Measurements from ENCODE around the gene FAM90A1.
"Not testable (repeated sequence)": the region's sequence is repeated elsewhere in the genome, so short reads cannot be mapped to it uniquely, and the experiment has no call there.

Gene FAM90A1

GRCh38 chr12:8197685-8198308, 29.6 kb downstream of the FAM90A1 start:
- H4K20me1 ChIP-seq (ENCODE audit: insufficient read depth, low read length); H3K4me3 ChIP-seq (ENCODE audit: low read length); H3K9ac ChIP-seq (ENCODE audit: low read length); H3K4me2 ChIP-seq (ENCODE audit: low read depth, low read length); H3F3A ChIP-seq (ENCODE audit: insufficient read depth, low read length); H3K9me3 ChIP-seq (replicated peaks; ENCODE audit: insufficient read depth, low read length); H3K36me3 ChIP-seq (replicated peaks; ENCODE audit: insufficient read depth, low read length); H3K27me3 ChIP-seq (replicated peaks; ENCODE audit: insufficient read depth, low read length); DNase-seq; H3K4me1 ChIP-seq (ENCODE audit: low read length); H3K27ac ChIP-seq (ENCODE audit: low read length); H3K9me2 ChIP-seq (replicated peaks; ENCODE audit: insufficient read depth, low read length); H2AFZ ChIP-seq (ENCODE audit: low read length); H3K79me2 ChIP-seq (ENCODE audit: low read length): not testable (repeated sequence)

GRCh38 chr12:8188088-8188487, 39.3 kb downstream of the FAM90A1 start:
- not testable (repeated sequence) for H3K9ac ChIP-seq (ENCODE audit: low read length); H3K4me3 ChIP-seq (ENCODE audit: low read length); H3K4me1 ChIP-seq (ENCODE audit: low read length); H3F3A ChIP-seq (ENCODE audit: insufficient read depth, low read length); H3K27me3 ChIP-seq (replicated peaks; ENCODE audit: insufficient read depth, low read length); H3K36me3 ChIP-seq (replicated peaks; ENCODE audit: insufficient read depth, low read length); H3K9me2 ChIP-seq (replicated peaks; ENCODE audit: insufficient read depth, low read length); H3K4me2 ChIP-seq (ENCODE audit: low read depth, low read length); H3K27ac ChIP-seq (ENCODE audit: low read length); H3K9me3 ChIP-seq (replicated peaks; ENCODE audit: insufficient read depth, low read length); H2AFZ ChIP-seq (ENCODE audit: low read length); DNase-seq; H4K20me1 ChIP-seq (ENCODE audit: insufficient read depth, low read length); H3K79me2 ChIP-seq (ENCODE audit: low read length)

GRCh38 chr12:8184206-8184605, 43.2 kb downstream of the FAM90A1 start:
- not testable (repeated sequence) for H3K27ac ChIP-seq (ENCODE audit: low read length); H3K9me3 ChIP-seq (replicated peaks; ENCODE audit: insufficient read depth, low read length); H3K4me2 ChIP-seq (ENCODE audit: low read depth, low read length); DNase-seq; H4K20me1 ChIP-seq (ENCODE audit: insufficient read depth, low read length); H2AFZ ChIP-seq (ENCODE audit: low read length); H3K27me3 ChIP-seq (replicated peaks; ENCODE audit: insufficient read depth, low read length); H3K79me2 ChIP-seq (ENCODE audit: low read length); H3K36me3 ChIP-seq (replicated peaks; ENCODE audit: insufficient read depth, low read length); H3K4me1 ChIP-seq (ENCODE audit: low read length); H3K9me2 ChIP-seq (replicated peaks; ENCODE audit: insufficient read depth, low read length); H3F3A ChIP-seq (ENCODE audit: insufficient read depth, low read length); H3K4me3 ChIP-seq (ENCODE audit: low read length); H3K9ac ChIP-seq (ENCODE audit: low read length)

GRCh38 chr12:8183346-8183745, 44.1 kb downstream of the FAM90A1 start:
- not testable (repeated sequence) for H3K9ac ChIP-seq (ENCODE audit: low read length); H3K9me2 ChIP-seq (replicated peaks; ENCODE audit: insufficient read depth, low read length); H3K36me3 ChIP-seq (replicated peaks; ENCODE audit: insufficient read depth, low read length); H3K4me3 ChIP-seq (ENCODE audit: low read length); H3K27ac ChIP-seq (ENCODE audit: low read length); H3K9me3 ChIP-seq (replicated peaks; ENCODE audit: insufficient read depth, low read length); DNase-seq; H3K79me2 ChIP-seq (ENCODE audit: low read length); H3K27me3 ChIP-seq (replicated peaks; ENCODE audit: insufficient read depth, low read length); H3F3A ChIP-seq (ENCODE audit: insufficient read depth, low read length); H3K4me2 ChIP-seq (ENCODE audit: low read depth, low read length); H4K20me1 ChIP-seq (ENCODE audit: insufficient read depth, low read length); H3K4me1 ChIP-seq (ENCODE audit: low read length); H2AFZ ChIP-seq (ENCODE audit: low read length)

- not testable (repeated sequence) for H3K9ac ChIP-seq (ENCODE audit: low read length); H3K27ac ChIP-seq (ENCODE audit: low read length); H3F3A ChIP-seq (ENCODE audit: insufficient read depth, low read length); H3K4me3 ChIP-seq (ENCODE audit: low read length); H3K36me3 ChIP-seq (replicated peaks; ENCODE audit: insufficient read depth, low read length); H2AFZ ChIP-seq (ENCODE audit: low read length); H4K20me1 ChIP-seq (ENCODE audit: insufficient read depth, low read length); H3K27me3 ChIP-seq (replicated peaks; ENCODE audit: insufficient read depth, low read length); H3K4me1 ChIP-seq (ENCODE audit: low read length); H3K79me2 ChIP-seq (ENCODE audit: low read length); DNase-seq; H3K4me2 ChIP-seq (ENCODE audit: low read depth, low read length); H3K9me3 ChIP-seq (replicated peaks; ENCODE audit: insufficient read depth, low read length); H3K9me2 ChIP-seq (replicated peaks; ENCODE audit: insufficient read depth, low read length)
Measured at GRCh38 chr12:8182923-8183322, 44.5 kb downstream of the FAM90A1 start.

- H3K27ac ChIP-seq (ENCODE audit: low read length); H3F3A ChIP-seq (ENCODE audit: insufficient read depth, low read length); H3K4me1 ChIP-seq (ENCODE audit: low read length); H3K9me3 ChIP-seq (replicated peaks; ENCODE audit: insufficient read depth, low read length); H3K36me3 ChIP-seq (replicated peaks; ENCODE audit: insufficient read depth, low read length); DNase-seq; H4K20me1 ChIP-seq (ENCODE audit: insufficient read depth, low read length); H3K9me2 ChIP-seq (replicated peaks; ENCODE audit: insufficient read depth, low read length); H3K27me3 ChIP-seq (replicated peaks; ENCODE audit: insufficient read depth, low read length); H3K4me3 ChIP-seq (ENCODE audit: low read length); H3K79me2 ChIP-seq (ENCODE audit: low read length); H3K4me2 ChIP-seq (ENCODE audit: low read depth, low read length); H2AFZ ChIP-seq (ENCODE audit: low read length); H3K9ac ChIP-seq (ENCODE audit: low read length): not testable (repeated sequence)
Measured at GRCh38 chr12:8181271-8181670, 46.1 kb downstream of the FAM90A1 start.
